GM21515 (cell line): Measurements from ENCODE around the gene SORD.
A peak's percentile ranks its signal among the peaks of the same experiment; 100 is the strongest.
"Not testable (repeated sequence)": the region's sequence is repeated elsewhere in the genome, so short reads cannot be mapped to it uniquely, and the experiment has no call there.

Experiments
- ATAC-seq: cut with Tn5 transposase; IDR thresholded peaks from one replicate; pipeline ENCODE4 v1.9.1; 2021; ENCODE audit not compliant: unreplicated experiment

Gene SORD

DNA sequence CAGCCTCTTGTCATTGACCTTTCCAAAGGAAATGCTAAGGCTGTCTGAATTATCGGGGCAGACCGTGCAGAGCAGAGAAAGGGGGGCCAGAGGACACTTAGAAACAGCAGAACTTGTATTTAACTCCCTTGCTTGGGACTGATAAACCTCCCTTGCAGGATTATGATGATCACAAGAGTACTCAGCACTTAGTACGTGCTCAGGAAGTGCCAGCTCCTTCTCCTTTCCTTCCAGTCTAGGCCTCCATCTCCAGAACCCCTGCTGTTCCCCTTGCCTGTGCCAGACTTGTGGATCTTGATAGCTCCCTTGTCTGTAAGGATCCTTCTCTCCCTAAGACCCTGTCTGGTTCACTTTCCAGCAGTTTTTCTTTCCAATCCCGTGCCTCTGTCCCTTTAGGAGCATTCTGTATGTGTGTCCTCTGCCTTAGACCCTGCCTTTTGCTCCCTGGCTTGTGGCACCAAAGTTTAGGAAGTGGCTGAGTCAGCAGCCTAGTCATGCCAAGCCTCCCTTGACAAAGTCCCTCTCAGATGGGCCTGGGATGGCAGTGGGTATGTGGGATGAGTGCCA is 747 bp downstream of the SORD start:
- ATAC-seq, result no peak

DNA sequence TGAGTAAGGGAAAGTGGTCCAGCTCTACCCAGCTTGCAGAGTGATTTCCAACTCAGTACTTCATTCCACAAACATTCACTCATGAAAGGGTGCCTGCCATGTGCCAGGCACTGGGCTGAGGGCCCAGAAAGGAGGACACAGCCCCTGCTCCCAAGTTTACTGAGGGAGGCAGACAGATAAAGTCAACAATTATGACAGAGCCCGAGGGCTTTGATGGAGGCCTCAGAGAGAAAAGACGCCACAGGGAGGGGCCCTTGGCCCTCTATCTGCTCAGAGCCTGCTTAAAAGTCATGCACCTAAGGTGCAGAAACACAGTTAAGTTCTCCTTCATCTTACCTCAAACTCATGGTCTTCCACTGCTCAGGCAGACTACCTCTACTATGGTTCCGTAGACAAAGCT is 1.7 kb downstream of the SORD start:
- not testable (repeated sequence) for ATAC-seq

DNA sequence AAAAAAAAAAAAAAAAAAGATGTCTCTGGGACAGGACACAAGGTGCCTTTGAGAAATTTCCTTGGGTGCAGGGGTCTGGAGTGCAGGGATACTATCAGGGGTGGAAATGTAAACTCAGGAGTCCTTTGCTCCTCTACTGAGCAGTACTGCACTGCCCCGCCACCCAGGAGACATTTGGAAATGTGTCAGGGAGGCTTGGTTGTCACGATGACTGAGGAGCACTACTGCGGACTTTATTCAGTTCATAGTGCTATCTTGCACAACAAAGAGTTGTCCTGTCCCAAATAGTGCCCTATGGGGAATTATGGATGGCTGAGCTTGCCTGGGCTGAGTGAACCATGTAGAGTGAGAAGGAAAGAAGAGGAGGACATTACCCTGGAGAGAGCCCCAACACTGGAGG is 2.6 kb downstream of the SORD start:
- ATAC-seq, result not testable (repeated sequence)

DNA sequence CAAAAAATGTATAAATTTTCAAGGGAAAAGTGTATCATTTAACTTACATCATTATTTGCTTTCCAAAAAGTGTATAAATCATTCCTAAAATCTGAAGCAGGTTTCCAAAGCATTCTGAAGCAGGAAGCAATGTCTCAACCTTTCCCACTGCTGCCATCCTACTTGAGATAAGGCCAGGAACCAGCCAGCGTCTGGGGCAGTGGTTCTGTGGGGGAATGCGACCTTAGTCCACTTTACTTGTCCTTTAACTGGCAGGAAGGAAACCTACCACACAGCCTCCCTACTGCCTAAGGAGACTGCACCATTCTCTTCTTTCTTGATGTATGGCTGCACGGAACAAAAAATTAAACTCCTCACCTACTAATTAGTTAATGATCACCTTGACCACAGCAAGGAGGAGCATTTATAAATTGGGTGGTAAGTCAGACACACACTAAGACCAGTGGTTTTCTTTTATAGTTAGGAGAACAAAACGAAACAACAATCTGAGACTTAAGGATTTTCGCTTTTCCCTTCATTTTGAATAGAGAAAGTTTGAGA is 3.7 kb downstream of the SORD start:
- ATAC-seq, result no peak

DNA sequence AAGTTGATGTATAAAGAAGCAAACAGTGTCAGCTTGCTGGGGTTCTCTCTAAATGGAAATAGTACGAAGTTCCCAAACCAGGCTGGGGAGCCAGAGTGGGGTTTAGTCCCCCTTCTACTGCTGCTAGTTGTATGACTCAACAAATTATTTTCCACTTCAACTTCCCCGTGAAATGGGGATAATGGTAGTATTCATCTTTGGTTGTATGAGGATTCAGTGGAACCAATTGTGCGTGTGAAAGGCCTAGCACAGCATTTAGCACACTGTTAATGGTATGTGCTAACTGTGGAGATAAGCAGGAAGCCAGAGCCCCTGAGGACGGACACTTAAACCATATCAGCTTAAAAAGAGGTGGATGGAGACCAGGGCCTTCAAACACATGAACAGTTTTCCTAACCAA is 4.2 kb downstream of the SORD start:
- no peak for ATAC-seq

DNA sequence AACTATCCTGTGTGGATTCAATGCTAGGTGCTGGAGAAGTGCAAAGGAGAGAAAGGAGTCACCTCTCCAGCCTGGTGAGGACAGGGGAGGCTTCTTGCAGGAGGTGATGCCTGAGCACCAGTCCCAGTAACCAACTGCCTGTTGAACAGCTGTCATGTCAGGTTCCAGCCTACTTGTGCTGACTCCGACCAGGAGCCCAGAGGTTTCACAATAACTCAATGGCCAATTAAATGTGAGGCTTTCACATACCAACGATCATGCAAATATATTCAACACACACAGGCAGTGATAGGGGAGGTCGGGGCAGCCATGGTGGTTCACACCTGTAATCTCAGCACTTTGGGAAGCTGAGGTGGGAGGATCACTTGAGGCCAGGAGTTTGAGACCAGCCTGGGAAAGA is 7.7 kb downstream of the SORD start:
- ATAC-seq, result no peak

DNA sequence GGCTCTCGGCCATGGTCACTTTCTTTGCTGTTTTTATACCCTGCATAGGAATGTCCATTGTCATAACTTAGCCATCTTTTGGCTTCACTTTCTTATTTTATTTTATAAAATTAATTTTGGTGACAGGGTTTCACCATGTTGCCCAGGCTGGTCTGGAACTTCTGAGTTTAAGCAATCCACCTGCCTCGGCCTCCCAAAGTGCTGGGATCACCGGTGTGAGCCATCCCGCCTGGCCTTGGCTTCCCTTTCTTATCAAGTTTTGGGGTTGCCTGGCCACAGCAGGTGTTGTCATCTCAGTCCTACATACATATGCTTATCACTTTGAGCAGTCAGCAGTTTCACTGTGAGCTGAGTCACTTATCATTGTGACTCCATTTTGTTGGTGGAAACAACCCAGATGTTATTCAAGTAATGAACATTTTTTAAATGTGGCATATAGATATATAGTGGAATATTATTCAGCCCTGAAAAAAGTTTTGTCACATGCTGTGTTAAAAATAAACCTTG is 8.6 kb downstream of the SORD start:
- ATAC-seq, result not testable (repeated sequence)

DNA sequence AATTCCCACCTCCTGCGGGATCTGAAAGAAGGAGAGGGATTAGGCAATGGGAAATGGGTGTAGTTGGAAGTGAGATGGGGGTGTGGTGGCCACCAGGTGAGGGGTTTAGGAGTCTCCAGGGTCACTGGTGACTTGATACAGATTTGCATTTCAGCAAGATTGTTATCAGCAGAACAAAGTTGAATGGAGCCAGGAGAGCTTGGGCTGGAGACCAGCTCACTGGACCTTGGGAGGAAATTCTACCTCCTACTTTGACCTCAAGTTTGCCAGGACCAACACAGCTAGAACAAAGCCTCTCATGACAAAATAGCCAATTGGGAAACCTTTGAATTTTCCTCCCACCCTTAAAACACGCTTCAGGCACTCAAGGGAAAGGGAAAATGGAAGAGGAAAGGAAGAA is 9.5 kb downstream of the SORD start:
- not testable (repeated sequence) for ATAC-seq

DNA sequence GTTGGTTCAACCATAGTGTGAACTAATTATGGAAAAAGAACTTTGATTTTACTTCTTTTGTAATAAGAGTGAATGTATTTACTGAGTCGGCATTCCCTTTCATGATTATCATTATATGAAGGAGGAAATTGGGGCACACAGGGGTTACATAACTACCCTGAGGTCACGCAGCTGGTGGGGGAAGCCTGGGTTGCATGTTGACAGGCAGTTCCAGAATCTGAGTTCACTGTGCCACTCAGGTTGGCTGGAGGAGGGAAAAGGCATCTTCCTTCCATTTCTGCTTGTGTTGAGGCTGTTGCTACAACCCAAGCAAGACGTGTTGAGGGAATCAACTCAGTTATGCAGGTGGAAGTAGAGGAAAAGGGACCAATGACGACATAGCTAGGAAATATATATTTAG is 11.1 kb downstream of the SORD start:
- ATAC-seq, result not testable (repeated sequence)

DNA sequence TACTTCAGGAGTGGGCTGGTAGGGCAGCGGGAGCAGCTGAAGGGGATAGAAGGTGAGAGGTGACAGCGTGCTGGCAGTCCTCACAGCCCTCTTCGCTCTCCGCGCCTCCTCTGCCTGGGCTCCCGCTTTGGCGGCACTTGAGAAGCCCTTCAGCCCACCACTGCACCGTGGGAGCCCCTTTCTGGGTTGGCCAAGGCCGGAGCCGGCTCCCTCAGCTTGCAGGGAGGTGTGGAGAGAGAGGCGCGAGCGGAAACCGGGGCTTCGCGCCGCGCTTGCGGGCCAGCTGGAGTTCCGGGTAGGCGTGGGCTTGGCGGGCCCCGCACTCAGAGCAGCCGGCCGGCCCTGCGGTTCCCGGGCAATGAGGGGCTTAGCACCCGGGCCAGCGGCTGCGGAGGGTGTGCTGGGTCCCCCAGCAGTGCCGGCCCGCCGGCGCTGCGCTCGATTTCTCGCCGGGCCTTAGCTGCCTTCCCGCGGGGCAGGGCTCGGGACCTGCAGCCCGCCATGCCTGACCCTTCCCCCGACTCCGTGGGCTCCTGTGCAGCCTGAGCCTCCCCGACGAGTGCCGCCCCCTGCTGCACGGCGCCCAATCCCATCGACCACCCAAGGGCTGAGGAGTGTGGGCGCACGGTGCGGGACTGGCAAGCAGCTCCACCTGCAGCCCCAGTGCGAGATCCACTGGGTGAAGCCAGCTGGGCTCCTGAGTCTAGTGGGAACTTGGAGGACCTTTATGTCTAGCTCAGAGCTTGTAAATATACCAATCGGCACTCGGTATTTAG is 11.8 kb downstream of the SORD start:
- not testable (repeated sequence) for ATAC-seq

DNA sequence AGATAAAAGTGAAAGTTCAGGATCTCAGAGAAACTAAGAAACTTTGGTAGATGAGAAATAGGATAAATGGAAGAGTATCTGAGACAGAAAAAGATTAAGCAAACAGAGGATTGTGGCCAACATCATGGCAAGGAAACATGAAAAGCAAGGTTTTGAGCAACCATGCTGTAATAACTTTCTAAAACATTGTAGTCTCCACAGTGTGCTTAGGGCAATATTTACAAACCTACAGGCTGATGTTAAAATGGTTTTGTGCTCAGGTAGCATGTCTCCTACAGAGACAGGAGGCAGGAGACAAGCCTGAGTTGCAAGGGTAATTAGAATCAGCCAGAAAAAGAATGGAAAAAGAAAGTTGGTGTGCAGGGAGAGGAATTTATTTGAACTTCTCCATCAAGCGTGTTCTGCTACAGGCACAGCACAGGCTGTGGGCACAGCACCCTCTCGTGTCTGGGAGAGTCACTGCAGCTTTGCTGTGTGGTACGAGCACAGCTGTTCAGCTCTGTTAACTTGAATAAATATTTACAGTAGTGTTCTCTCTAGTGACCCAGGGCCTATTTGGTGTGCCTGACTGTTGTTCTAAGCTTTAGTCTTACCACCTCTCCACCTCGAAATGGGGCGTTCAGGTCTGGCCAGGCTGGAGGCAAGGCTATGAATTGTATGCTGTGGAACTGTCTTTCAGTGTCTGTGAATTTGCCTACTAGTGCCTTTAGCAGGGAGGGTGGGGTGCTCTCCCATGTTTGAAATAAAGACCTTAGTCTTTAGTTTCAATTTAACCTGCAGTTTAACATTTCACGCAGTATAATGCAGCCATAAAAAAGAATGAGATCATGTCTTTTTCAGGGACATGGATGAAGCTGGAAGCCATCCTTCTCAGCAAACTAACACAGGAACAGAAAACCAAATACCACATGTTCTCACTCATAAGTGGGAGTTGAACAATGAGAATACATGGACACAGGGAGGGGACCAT is 14.1 kb downstream of the SORD start:
- peak; percentile 77 for ATAC-seq

DNA sequence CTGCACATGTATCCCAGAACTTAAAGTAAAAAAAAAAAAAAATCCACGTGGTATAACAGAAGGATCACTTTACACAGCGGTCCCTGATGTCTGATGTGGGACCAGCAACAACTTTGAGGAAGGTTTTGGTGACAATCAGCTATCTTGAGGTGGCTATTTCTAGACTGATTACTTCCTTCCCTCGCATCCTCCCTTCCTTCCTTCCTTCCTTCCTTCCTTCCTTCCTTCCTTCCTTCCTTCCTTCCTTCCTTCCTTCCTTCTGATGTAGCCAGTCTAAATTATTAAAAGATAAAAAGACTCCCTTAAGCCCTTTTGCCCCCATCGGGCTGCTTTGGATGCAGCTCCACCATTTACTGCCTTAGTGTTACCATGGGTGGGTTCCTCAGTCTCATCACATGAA is 14.9 kb downstream of the SORD start:
- no peak for ATAC-seq

DNA sequence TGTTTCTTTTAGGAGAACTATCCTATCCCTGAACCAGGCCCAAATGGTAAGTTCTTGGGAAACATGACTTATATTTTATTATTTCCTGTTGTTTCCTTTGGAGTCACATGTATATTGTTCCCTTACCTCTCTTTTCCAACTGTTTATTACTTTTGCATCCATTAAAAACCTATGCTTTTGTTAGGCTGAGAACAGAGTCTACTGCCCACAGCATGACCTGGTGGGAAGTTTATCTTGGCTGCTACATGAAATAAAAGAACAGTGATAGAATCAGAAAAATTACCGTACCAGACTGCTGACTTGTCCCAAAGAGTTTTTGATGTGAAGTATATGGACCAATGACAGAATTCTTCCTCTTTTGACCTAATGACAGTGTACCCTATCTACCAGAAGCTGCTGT is 17.4 kb downstream of the SORD start:
- ATAC-seq, result not testable (repeated sequence)

DNA sequence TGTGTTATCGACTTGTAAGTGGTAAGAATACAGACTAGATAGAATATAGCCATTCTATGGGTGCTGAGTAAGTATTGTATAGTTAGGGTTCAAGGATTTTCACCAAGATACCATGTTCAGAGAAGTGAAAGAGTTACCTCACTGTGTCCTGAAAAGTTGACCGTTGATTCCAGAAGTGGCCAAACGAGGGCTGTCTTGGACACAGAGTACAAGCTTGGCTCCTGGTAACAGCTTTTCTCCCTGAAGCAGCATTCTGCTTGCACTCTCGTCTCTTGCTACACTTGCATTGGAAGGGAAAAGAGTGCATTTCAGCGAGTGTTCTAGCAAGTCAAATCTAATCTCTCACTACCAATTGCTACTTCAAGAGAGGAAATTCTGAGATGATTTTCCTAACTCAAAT is 18.5 kb downstream of the SORD start:
- ATAC-seq, result not testable (repeated sequence)

DNA sequence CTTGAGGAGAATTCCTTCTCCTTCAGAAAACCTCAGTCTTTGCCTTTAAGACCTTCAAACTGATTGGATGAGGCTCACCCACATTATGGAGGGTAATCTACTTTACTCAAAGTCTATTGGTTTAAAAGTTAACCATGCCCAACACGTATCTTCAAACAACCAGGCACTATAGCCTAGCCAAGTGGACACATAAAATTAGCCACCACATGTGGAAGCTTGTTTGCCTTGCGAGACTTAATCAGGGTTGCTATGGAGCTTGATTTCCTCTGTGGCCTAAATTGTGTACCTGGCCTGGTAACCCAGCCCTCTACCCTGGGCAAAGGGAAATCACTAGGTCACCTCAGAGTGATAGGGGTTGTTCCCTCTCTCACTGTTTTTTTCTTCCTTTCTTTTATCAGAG is 19.9 kb downstream of the SORD start:
- ATAC-seq, result not testable (repeated sequence)

DNA sequence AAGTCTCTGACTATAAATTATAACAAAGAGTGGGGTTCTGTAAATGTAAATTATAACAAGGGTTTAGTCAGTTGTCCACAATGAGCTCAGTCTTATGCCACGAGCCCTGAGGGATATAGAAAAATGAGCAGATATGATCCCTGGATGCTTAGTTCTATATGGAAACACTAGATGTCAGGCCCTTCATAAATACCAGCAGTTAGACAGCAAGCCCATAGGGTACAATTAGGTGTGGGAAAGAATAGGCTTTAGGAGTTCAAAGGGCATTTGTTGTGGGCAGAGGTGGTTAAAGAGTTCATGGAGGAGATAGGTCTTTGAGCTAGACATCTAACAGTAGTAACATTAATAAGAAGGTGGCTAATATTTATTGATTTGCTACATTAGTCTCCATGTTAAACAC is 21.3 kb downstream of the SORD start:
- ATAC-seq, result not testable (repeated sequence)

DNA sequence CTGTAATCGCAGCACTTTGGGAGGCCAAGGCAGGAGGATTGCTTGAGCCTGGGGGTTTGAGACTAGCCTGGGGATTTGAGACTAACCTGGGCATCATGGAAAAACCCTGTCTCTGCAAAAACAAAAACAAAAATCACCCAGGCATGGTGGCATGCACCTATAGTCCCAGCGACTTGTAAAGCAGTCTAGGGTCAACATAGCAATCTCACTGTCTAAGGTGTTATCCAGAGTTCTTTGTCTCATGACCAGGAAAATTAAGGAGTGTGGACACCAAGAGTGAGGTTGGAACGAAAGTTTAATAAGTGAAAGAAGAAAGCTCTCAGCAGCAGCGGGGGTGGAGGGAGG is 25.4 kb downstream of the SORD start:
- not testable (repeated sequence) for ATAC-seq

DNA sequence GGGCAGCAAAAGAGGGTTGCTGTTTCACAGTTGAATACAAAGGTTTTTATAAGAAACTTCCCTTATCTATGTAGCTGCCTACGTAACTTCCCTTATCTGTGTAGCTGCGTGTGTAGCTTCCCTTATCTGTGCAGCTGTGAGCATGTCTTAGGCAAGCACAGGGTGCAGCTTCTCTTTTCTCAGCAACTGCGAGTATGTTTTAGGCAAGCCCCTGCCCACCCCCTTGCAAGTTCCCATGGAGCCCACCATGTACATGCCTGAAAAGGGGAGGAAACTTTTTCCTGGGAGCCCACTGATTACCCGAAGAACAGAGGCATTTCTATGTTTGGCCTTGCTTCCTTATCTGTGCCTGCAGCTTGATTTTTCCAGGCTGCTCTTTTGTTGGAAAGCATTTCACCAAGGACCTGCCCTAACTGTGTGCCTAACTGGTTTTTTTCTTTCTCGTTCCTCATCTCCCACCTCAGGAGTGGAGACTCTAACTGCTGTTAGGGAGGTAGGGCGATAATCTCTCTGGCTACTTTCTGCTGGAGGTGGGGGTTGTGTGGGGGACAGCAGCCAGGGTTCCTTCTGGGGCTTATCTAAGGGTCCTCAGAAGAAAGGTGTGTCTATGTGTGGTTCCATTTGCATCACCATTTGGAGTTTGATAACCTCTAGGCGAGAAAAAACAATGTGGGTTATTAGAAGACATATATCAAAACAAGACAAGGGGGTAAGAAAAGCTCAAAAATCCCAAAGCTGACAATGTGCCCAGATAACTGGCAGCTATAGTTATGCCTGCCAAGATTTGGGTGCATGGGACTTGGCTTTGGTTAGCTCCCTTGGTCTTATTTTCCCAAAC is 26.0 kb downstream of the SORD start:
- peak; percentile 52 for ATAC-seq

DNA sequence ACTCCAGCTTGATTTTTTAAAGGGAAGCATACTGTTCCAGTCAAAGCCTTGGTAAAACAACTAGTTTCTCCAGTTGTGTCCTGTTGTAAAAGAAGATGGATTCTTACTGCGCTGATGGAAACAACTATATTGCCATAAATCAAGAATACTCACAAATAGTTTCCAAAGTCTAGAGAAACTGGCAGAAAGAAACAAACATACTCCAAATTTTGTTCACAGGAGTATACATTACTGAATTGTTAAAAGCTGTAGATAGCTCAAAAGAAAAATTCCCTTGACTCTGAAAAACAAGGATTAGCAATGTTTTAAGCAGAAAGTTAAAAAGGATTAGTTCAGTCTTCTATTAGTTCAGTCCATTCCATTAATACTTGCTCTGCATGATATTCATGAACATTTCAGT is 27.6 kb downstream of the SORD start:
- no peak for ATAC-seq

DNA sequence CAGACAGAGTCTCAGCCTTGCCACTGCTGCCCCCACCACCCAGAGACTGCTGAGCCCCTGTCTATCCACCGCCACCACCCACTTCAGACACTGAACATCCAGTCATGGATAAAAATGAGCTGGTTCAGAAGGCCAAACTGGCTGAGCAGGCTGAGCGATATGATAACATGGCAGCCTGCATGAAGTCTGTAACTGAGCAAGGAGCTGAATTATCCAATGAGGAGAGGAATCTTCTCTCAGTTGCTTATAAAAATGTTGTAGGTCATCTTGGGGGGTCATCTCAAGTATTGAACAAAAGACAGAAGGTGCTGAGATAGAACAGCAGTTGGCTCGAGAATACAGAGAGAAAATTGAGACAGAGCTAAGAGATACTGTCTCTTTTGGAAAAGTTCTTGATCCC is 29.7 kb downstream of the SORD start:
- ATAC-seq, result not testable (repeated sequence)
